Activated CD8-positive, alpha-beta T cell treated with anti-CD3 and anti-CD28 coated beads for 36 hours (primary cell): Measurements from ENCODE around the gene GALNT7. TPM values are rescaled to one million over a fixed set of nuclear protein-coding genes. Genes with fewer than 3 reads are reported as not detected.
A peak's percentile ranks its signal among the peaks of the same experiment; 100 is the strongest.

Experiments
- ATAC-seq: fragments of 200-7000 bp; cut with Tn5 transposase; one replicate; pipeline ENCODE4 v1.10.0; 2021; ENCODE audit warnings: mild to moderate bottlenecking, moderate library complexity
- CTCF ChIA-PET: fragments of 350-600 bp; sonication (Branson Sonifier 250); formaldehyde crosslinking; loops from one replicate; lab custom pipeline; 2021; ENCODE audit warnings: antibody characterized with exemption; lab: Charles Lee
- POLR2A ChIA-PET: fragments of 350-600 bp; sonication (Branson Sonifier 250); formaldehyde crosslinking; loops from one replicate; lab custom pipeline; 2021; ENCODE audit warnings: antibody characterized with exemption; lab: Charles Lee
- DNase-seq: peaks from one replicate; pipeline ENCODE4 v3.0.0-alpha.2; 2020
- H3K27ac Mint-ChIP-seq: one replicate; pipeline ENCODE4 v1.8.0; 2021; ENCODE audit warnings: mild to moderate bottlenecking, mixed read lengths
- H3K27me3 Mint-ChIP-seq: one replicate; pipeline ENCODE4 v1.8.0; 2021; ENCODE audit warnings: mixed read lengths
- H3K36me3 Mint-ChIP-seq: one replicate; pipeline ENCODE4 v1.8.0; 2021; ENCODE audit warnings: low read depth, mixed read lengths
- H3K4me1 Mint-ChIP-seq: one replicate; pipeline ENCODE4 v1.8.0; 2021; ENCODE audit warnings: low read depth, mixed read lengths
- H3K4me3 Mint-ChIP-seq: one replicate; pipeline ENCODE4 v1.8.0; 2021; ENCODE audit warnings: mild to moderate bottlenecking, moderate library complexity, mixed read lengths
- H3K9me3 Mint-ChIP-seq: one replicate; pipeline ENCODE4 v1.8.0; 2021; ENCODE audit warnings: mixed read lengths
- intact Hi-C: fragments of 100-400 bp; cut with micrococcal nuclease; formaldehyde crosslinking; loops from one replicate; pipeline ENCODE4 v1.10.0; 2022
- total RNA-seq, 2 experiments: library from RNA; stranded (reverse); gene quantifications; one replicate each; pipeline ENCODE4 v1.2.3, GENCODE V29; 2021
- TF ChIP-seq, protein P1 (sequence below): fragments of 200-600 bp; IDR thresholded peaks from one replicate; pipeline ENCODE4 v1.8.0; 2022; ENCODE audit warnings: antibody characterized with exemption, mild to moderate bottlenecking

GALNT7 gene
- total RNA-seq, 2 experiments from 2014 or later: 10.2 to 10.4 TPM

DNA sequence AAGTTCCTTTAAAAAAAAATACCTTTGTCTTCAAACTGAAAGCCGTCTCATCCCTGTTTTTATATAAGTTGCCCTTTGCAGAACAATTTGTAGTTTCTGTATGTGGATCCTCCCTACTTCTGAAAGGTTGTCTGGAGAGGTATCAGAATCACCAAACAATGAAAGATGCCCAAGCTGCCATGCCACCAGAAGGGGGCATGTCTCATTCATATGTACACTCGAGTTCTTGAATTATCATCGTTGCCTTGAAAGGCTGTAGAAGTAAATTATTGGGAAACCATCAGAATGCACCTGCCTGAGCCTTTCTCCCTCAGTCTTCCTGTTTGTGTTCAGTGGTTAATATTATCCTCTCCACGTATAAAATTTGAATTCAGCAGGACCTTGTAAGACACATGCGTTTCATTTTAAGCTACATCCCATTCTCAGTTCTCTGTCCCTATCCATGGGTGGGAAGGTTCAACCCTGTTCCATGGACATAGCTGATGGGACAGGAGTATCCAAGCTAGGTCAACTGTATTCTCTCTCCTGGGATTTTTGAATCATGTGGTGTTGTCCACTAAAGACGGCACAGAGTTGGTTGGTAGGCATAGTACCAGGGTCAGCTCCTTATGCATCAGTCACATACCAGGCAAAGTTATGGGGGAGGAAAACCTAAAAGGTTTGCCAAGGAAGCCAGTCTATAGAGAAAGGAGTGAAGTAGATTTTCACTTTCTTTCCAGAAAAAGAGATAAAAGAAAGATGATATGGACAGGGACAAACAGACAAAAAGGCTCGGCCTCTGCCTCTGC lies 24.0 kb downstream of the GALNT7 start:
- ATAC-seq (no peak), DNase-seq (peak; percentile 14)
- ChIA-PET POLR2A (interaction anchor here (0.8 kb wide), 1 partner anchor 60 kb away, joined by 3 read pairs; no protein-coding TSS in a partner anchor), CTCF (interaction anchor here (1.0 to 1.8 kb wide), 6 partner anchors 10 to 117 kb away, joined by 3 to 4 read pairs (median 3); partner anchors contain the start of gene GALNT7)
- TF ChIP-seq, protein P1, sequence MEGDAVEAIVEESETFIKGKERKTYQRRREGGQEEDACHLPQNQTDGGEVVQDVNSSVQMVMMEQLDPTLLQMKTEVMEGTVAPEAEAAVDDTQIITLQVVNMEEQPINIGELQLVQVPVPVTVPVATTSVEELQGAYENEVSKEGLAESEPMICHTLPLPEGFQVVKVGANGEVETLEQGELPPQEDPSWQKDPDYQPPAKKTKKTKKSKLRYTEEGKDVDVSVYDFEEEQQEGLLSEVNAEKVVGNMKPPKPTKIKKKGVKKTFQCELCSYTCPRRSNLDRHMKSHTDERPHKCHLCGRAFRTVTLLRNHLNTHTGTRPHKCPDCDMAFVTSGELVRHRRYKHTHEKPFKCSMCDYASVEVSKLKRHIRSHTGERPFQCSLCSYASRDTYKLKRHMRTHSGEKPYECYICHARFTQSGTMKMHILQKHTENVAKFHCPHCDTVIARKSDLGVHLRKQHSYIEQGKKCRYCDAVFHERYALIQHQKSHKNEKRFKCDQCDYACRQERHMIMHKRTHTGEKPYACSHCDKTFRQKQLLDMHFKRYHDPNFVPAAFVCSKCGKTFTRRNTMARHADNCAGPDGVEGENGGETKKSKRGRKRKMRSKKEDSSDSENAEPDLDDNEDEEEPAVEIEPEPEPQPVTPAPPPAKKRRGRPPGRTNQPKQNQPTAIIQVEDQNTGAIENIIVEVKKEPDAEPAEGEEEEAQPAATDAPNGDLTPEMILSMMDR: no peak
- Mint-ChIP-seq H3K36me3 (no peaks in the 10 kb centered on the region), H3K4me3 (no peak overlapping the region), H3K9me3 (no peaks in the 10 kb centered on the region), H3K27me3 (no peaks in the 10 kb centered on the region), H3K4me1 (peaks cover 45% of the 10 kb centered on the region), H3K27ac (no peak overlapping the region)
- intact Hi-C loops: no loop called here

DNA sequence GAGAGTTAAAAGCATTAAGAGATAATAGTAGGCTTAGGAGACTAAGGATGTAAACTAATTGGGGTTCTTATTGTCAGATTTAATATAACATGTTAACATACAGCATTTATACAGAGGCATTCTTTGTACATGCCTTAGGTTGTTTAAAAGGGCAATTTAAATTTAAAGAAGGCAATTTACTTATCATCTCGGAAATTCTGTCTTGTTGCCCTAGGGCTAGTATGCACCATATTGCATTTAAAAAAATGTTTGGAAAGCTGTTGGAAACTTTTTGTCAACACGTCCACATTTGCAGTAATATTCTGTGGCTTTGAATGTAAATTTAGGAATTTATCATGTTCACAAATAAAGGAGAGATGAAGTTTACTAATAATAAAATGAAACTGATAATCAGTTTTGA lies 25.5 kb downstream of the GALNT7 start:
- ChIA-PET CTCF (no interaction called here), POLR2A (no interaction called here)
- intact Hi-C loops: no loop called here
- TF ChIP-seq, protein P1: no peak
- DNase-seq (no peak), ATAC-seq (no peak)
- no peaks in the 10 kb centered on the region for H3K36me3 Mint-ChIP-seq
- H3K27me3 Mint-ChIP-seq: no peaks in the 10 kb centered on the region
- no peak overlapping the region for H3K4me3 Mint-ChIP-seq
- H3K4me1 Mint-ChIP-seq: peaks cover 36% of the 10 kb centered on the region
- H3K27ac Mint-ChIP-seq: no peak overlapping the region
- H3K9me3 Mint-ChIP-seq: no peaks in the 10 kb centered on the region

DNA sequence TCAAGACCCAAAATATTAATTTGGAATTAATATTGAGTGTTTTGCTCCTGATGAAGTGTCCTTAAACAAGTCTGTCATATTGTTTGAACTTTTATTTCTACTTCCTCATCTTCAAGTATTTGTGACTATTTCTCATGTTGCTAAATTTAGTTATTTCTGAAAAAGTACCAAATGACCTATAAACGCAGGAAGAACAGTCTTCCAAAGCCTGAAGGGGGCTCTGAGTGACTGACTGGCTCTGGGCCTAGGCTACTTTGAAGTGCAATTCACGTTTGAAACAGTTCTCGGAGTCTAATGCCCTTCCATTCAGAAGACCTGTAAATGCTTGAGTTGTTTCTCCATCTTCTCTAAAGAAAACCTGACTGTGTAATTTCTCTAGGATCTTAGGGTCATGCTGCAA lies 26.5 kb downstream of the GALNT7 start:
- H3K9me3 Mint-ChIP-seq: no peaks in the 10 kb centered on the region
- no peak overlapping the region for H3K4me3 Mint-ChIP-seq
- H3K4me1 Mint-ChIP-seq: peaks cover 36% of the 10 kb centered on the region
- POLR2A ChIA-PET: no interaction called here
- H3K36me3 Mint-ChIP-seq: no peaks in the 10 kb centered on the region
- DNase-seq (no peak), ATAC-seq (no peak)
- TF ChIP-seq, protein P1: no peak
- no peaks in the 10 kb centered on the region for H3K27me3 Mint-ChIP-seq
- CTCF ChIA-PET: no interaction called here
- no peak overlapping the region for H3K27ac Mint-ChIP-seq
- intact Hi-C loops: no loop called here

DNA sequence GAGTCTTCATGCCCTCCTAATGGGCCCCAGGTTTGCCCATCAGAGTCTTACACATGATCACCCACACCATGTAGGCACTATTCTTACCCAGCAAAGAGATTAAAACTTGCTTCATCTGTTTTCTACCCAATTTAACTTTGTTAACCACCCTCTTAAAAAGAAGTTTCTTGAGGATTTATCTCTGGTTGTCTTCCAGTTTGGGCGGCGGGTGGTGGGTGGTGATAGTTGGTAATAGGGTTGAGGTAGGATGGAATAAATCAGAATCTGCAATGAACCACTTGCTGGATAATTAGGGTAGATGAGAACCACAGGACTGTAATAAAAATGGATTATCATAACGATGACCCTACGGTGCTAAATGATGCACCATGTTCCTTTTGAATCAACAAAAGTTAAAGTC lies 30.9 kb downstream of the GALNT7 start:
- TF ChIP-seq, protein P1: no peak
- ATAC-seq (no peak), DNase-seq (no peak)
- intact Hi-C loops: no loop called here
- Mint-ChIP-seq H3K4me1 (peaks cover 20% of the 10 kb centered on the region), H3K4me3 (no peak overlapping the region), H3K36me3 (peaks cover 10% of the 10 kb centered on the region), H3K9me3 (peaks cover 7% of the 10 kb centered on the region), H3K27ac (no peak overlapping the region), H3K27me3 (no peaks in the 10 kb centered on the region)
- ChIA-PET CTCF (no interaction called here), POLR2A (no interaction called here)

DNA sequence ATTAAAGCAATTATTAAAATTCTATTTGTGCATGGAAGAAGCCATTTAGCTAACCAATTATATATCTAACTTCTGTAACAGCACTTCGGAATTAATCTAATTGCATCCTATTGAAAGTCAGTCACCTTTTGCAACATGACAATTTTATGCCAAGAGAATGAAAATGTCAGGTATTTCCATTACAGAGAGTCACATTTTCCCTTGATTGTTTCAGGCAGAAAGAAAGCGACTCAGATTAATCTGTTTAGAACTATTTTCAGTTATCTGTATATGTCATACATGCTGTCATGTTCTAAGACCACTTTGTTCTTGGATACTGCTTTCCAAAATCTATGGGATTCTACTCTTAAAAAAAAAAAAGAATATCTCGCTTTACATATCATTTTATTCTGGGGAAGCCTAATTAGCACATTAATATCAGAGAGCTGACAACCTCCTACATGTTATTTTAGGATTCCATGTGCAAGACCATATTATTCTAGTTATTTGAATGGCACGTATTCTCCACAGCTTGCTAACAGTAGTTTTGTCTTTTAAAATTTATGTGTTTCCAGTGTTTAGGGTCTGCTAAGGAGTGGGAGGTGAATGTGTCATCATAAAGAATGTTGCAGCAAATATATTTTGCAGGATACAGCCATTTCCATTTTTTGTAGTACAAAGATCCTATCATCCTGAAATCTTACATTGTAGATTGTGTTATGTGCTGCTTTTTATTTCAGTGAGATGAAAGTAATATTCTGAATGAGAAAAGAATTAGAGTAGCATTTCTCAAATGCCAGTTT lies 31.7 kb downstream of the GALNT7 start:
- TF ChIP-seq, protein P1: no peak
- ATAC-seq (no peak), DNase-seq (no peak)
- no peak overlapping the region for H3K4me3 Mint-ChIP-seq
- peaks cover 16% of the 10 kb centered on the region for H3K4me1 Mint-ChIP-seq
- no peaks in the 10 kb centered on the region for H3K27me3 Mint-ChIP-seq
- CTCF ChIA-PET: no interaction called here
- peaks cover 13% of the 10 kb centered on the region for H3K36me3 Mint-ChIP-seq
- peaks cover 10% of the 10 kb centered on the region for H3K9me3 Mint-ChIP-seq
- intact Hi-C loops: no loop called here
- H3K27ac Mint-ChIP-seq: no peak overlapping the region
- POLR2A ChIA-PET: no interaction called here
